SK-N-SH (cell line): Measurements from ENCODE around the gene TTC27. TPM values are rescaled to one million over a fixed set of nuclear protein-coding genes. Genes with fewer than 3 reads are reported as not detected.

Experiments
- CTCF ChIA-PET: fragments of 300-600, 350-600 bp; formaldehyde crosslinking; extraction: SDS; loops from one replicate; lab custom pipeline; 2021; lab: Yijun Ruan, JAX
- POLR2A ChIA-PET: fragments of 350-600 bp; sonication (Branson Sonifier 250); formaldehyde crosslinking; extraction: SDS; loops from one replicate; lab custom pipeline; 2020; ENCODE audit warnings: antibody characterized with exemption, inconsistent platforms; lab: Yijun Ruan, JAX
- DNase-seq: peaks from one replicate; pipeline ENCODE4 v3.0.0; 2012
- H2AFZ ChIP-seq: fragments of 200-600 bp; sonication (generic); 2 replicates; pipeline ENCODE4 v1.8.1; 2016; ENCODE audit warnings: antibody characterized with exemption, mild to moderate bottlenecking, low read depth
- H3F3A ChIP-seq: fragments of 200-600 bp; sonication (generic); replicated peaks from 2 replicates; pipeline ENCODE3; 2016; ENCODE audit warnings: antibody characterized with exemption, mild to moderate bottlenecking; ENCODE audit not compliant: insufficient read depth
- H3K27ac ChIP-seq, 2 experiments: fragments of 200-500 bp in 1 of 2; fragments of 200-600 bp in 1 of 2; sonication (Bioruptor generic) in 1 of 2; sonication (generic), shearing (Covaris generic) in 1 of 2; 2 replicates each; pipeline versions ENCODE4 v1.5.1 to v1.6.1; 2014 to 2016; ENCODE audit warnings: low read depth in 2 of 2, inconsistent platforms in 1 of 2, low read length in 1 of 2, mild to moderate bottlenecking in 1 of 2, mixed read lengths in 1 of 2
- H3K27me3 ChIP-seq: fragments of 200-600 bp; sonication (generic), shearing (Covaris generic); 2 replicates; pipeline ENCODE4 v1.6.1; 2016; ENCODE audit warnings: mixed run types; ENCODE audit not compliant: insufficient read depth
- H3K36me3 ChIP-seq, 2 experiments: fragments of 200-500 bp in 1 of 2; fragments of 200-600 bp in 1 of 2; sonication (Bioruptor generic) in 1 of 2; sonication (generic) in 1 of 2; replicated peaks in 1 of 2; 2 replicates each; pipeline versions ENCODE3 to v1.5.1; 2014 to 2016; ENCODE audit warnings: low read length in 1 of 2, mild to moderate bottlenecking in 1 of 2; ENCODE audit not compliant: insufficient read depth in 2 of 2, control insufficient read depth in 1 of 2
- H3K4me1 ChIP-seq, 2 experiments: fragments of 200-500 bp in 1 of 2; fragments of 200-600 bp in 1 of 2; sonication (Bioruptor generic) in 1 of 2; sonication (generic), shearing (Covaris generic) in 1 of 2; 2 replicates each; pipeline versions ENCODE4 v1.5.1 to v1.6.1; 2014 to 2016; ENCODE audit warnings: low read depth in 1 of 2, low read length in 1 of 2, mixed run types in 1 of 2; ENCODE audit not compliant: insufficient read depth in 2 of 2, control insufficient read depth in 1 of 2
- H3K4me2 ChIP-seq: fragments of 200-600 bp; sonication (generic), shearing (Covaris generic); 2 replicates; pipeline ENCODE4 v1.6.1; 2017; ENCODE audit warnings: mixed run types
- H3K4me3 ChIP-seq, 2 experiments: fragments of 200-500 bp in 1 of 2; fragments of 200-600 bp in 1 of 2; sonication (Bioruptor generic) in 1 of 2; sonication (generic), shearing (Covaris generic) in 1 of 2; 2 replicates each; pipeline versions ENCODE4 v1.5.1 to v1.8.1; 2014 to 2016; ENCODE audit warnings: low read depth in 2 of 2, inconsistent platforms in 1 of 2, low read length in 1 of 2, mild to moderate bottlenecking in 1 of 2, mixed read lengths in 1 of 2, moderate library complexity in 1 of 2
- H3K79me2 ChIP-seq: fragments of 200-600 bp; sonication (generic); 2 replicates; pipeline ENCODE4 v1.8.1; 2017; ENCODE audit warnings: mild to moderate bottlenecking; ENCODE audit not compliant: insufficient read depth
- H3K9ac ChIP-seq: fragments of 200-600 bp; sonication (generic); 2 replicates; pipeline ENCODE4 v1.6.1; 2017; ENCODE audit warnings: mixed run types
- H3K9me2 ChIP-seq: fragments of 200-600 bp; sonication (generic); 2 replicates; pipeline ENCODE4 v1.6.1; 2017; ENCODE audit warnings: mixed run types
- H3K9me3 ChIP-seq: fragments of 200-600 bp; sonication (generic); 2 replicates; pipeline ENCODE4 v1.6.1; 2017; ENCODE audit warnings: mixed run types, mild to moderate bottlenecking, moderate library complexity
- H4K20me1 ChIP-seq: fragments of 200-600 bp; sonication (generic); 2 replicates; pipeline ENCODE4 v1.6.1; 2017; ENCODE audit warnings: mild to moderate bottlenecking, mixed run types; ENCODE audit not compliant: insufficient read depth
- EZH2phosphoT487 ChIP-seq: fragments of 200-600 bp; sonication (generic); IDR thresholded peaks from 2 replicates; pipeline ENCODE4 v1.6.1; 2017; ENCODE audit warnings: low read depth, mixed run types, mild to moderate bottlenecking, antibody characterized with exemption, moderate library complexity, borderline replicate concordance
- GABPA ChIP-seq: IDR thresholded peaks from 2 replicates; pipeline ENCODE4 v1.4.0; 2012; ENCODE audit warnings: low read depth, mild to moderate bottlenecking
- NFIC ChIP-seq: IDR thresholded peaks from 2 replicates; pipeline ENCODE4 v1.4.0; 2012; ENCODE audit warnings: borderline replicate concordance
- POLR2AphosphoS5 ChIP-seq: IDR thresholded peaks from 2 replicates; pipeline ENCODE4 v1.6.1; 2012; ENCODE audit warnings: low read depth, low read length
- RAD21 ChIP-seq: IDR thresholded peaks from 2 replicates; pipeline ENCODE4 v1.6.1; 2012; ENCODE audit warnings: mild to moderate bottlenecking, low read length
- RCOR1 ChIP-seq: fragments of 150-350 bp; IDR thresholded peaks from 2 replicates; pipeline ENCODE4 v1.6.1; 2017; ENCODE audit warnings: antibody characterized with exemption, low read length
- RXRA ChIP-seq: IDR thresholded peaks from 2 replicates; pipeline ENCODE4 v1.4.0; 2012; ENCODE audit warnings: low read depth, mild to moderate bottlenecking, borderline replicate concordance
- SIN3A ChIP-seq: IDR thresholded peaks from 2 replicates; pipeline ENCODE4 v1.6.1; 2012; ENCODE audit warnings: low read depth, mild to moderate bottlenecking, low read length, moderate library complexity, borderline replicate concordance
- TAF1 ChIP-seq: IDR thresholded peaks from 2 replicates; pipeline ENCODE4 v1.6.1; 2012; ENCODE audit warnings: low read depth, mild to moderate bottlenecking, low read length, moderate library complexity, borderline replicate concordance
- TCF12 ChIP-seq: IDR thresholded peaks from 2 replicates; pipeline ENCODE4 v1.4.0; 2012
- TEAD4 ChIP-seq: IDR thresholded peaks from 2 replicates; pipeline ENCODE4 v1.4.0; 2012; ENCODE audit warnings: mild to moderate bottlenecking, borderline replicate concordance; ENCODE audit not compliant: insufficient read depth
- YY1 ChIP-seq: IDR thresholded peaks from 2 replicates; pipeline ENCODE4 v1.4.0; 2012; ENCODE audit warnings: low read depth, mild to moderate bottlenecking
- whole genome bisulfite sequencing: methylation state at CpG from one replicate; pipeline ENCODE4 v1.1.6; 2017; ENCODE audit warnings: low lambda C conversion rate; 5-methylcytosine and 5-hydroxymethylcytosine counted together
- polyA plus RNA-seq, 3 experiments: library from polyadenylated mRNA; depleted of rRNA; stranded (reverse); fragments of >200 nt; gene quantifications; 2 replicates each; pipeline ENCODE4 v1.2.3, GENCODE V29; 2012
- TF ChIP-seq, protein P1 (sequence below): IDR thresholded peaks from 2 replicates; pipeline ENCODE4; 2012
- TF ChIP-seq, protein P2 (sequence below): IDR thresholded peaks from 2 replicates; pipeline ENCODE4 v1.6.1; 2012; ENCODE audit warnings: mild to moderate bottlenecking, low read depth, low read length, moderate library complexity
- TF ChIP-seq, protein P3 (sequence below): IDR thresholded peaks from 2 replicates; pipeline ENCODE4 v1.4.0; 2012; ENCODE audit warnings: low read depth, borderline replicate concordance
- TF ChIP-seq, protein P4 (sequence below): IDR thresholded peaks from 2 replicates; pipeline ENCODE4 v1.4.0; 2012; ENCODE audit warnings: low read depth
- TF ChIP-seq, protein P5 (sequence below): IDR thresholded peaks from 2 replicates; pipeline ENCODE4 v1.4.0; 2012; ENCODE audit warnings: low read depth, borderline replicate concordance

Gene TTC27
- polyA plus RNA-seq, 1 of the 3 experiments (the other 2 are of a cell fraction) = 14.4 TPM

DNA sequence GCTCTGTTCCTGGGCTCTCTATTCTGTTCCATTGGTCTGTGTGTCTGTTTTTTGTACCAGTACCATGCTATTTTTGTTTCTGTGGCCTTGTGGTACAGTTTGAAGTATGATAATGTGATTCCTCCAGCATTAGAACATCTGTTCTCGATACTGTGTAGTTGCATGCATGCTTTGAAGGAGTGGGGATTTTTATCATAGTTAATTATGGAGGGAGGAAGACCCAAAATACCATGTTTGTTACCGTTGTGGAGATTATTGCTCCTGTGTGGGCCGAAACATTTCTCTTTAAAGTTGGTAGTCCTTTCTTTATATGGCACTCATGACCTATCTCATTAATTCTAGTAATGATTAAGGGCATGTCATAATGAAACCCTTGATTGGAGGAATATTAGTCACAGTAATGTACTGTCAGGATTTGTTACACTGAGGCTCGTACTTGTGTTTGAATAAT lies 87.6 kb downstream of the TTC27 start:
- Histone ChIP-seq H3K4me1 (peaks cover 0 to 26% of the 10 kb centered on the region in 2 experiments; a peak in 3 of 4 replicates), H3K9me3 (no peaks in the 10 kb centered on the region), H3K9me2 (no peaks in the 10 kb centered on the region), H3F3A (peaks cover 25% of the 10 kb centered on the region), H2AFZ (no peak overlapping the region), H3K79me2 (no peaks in the 10 kb centered on the region), H3K27me3 (no peaks in the 10 kb centered on the region), H3K4me2 (no peak overlapping the region), H3K4me3 (no peak overlapping the region), H4K20me1 (no peaks in the 10 kb centered on the region), H3K36me3 (no peaks in the 10 kb centered on the region), H3K27ac (peak overlapping the region; percentile 5 to 6; a peak in 2 of 4 replicates), H3K9ac (no peak overlapping the region)
- no peak for DNase-seq
- TF ChIP-seq, protein P1, sequence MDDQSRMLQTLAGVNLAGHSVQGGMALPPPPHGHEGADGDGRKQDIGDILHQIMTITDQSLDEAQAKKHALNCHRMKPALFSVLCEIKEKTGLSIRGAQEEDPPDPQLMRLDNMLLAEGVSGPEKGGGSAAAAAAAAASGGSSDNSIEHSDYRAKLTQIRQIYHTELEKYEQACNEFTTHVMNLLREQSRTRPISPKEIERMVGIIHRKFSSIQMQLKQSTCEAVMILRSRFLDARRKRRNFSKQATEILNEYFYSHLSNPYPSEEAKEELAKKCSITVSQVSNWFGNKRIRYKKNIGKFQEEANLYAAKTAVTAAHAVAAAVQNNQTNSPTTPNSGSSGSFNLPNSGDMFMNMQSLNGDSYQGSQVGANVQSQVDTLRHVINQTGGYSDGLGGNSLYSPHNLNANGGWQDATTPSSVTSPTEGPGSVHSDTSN = no peak; the same call in 1 of the 2 replicates
- TF ChIP-seq RAD21 (no peak), RCOR1 (no peak), YY1 (no peak), RXRA (no peak), EZH2phosphoT487 (no peak), GABPA (no peak), TCF12 (peak; percentile 44; the same call in 1 of the 2 replicates), SIN3A (no peak), POLR2AphosphoS5 (no peak), TAF1 (no peak), TEAD4 (no peak), NFIC (no peak)
- TF ChIP-seq, protein P2, sequence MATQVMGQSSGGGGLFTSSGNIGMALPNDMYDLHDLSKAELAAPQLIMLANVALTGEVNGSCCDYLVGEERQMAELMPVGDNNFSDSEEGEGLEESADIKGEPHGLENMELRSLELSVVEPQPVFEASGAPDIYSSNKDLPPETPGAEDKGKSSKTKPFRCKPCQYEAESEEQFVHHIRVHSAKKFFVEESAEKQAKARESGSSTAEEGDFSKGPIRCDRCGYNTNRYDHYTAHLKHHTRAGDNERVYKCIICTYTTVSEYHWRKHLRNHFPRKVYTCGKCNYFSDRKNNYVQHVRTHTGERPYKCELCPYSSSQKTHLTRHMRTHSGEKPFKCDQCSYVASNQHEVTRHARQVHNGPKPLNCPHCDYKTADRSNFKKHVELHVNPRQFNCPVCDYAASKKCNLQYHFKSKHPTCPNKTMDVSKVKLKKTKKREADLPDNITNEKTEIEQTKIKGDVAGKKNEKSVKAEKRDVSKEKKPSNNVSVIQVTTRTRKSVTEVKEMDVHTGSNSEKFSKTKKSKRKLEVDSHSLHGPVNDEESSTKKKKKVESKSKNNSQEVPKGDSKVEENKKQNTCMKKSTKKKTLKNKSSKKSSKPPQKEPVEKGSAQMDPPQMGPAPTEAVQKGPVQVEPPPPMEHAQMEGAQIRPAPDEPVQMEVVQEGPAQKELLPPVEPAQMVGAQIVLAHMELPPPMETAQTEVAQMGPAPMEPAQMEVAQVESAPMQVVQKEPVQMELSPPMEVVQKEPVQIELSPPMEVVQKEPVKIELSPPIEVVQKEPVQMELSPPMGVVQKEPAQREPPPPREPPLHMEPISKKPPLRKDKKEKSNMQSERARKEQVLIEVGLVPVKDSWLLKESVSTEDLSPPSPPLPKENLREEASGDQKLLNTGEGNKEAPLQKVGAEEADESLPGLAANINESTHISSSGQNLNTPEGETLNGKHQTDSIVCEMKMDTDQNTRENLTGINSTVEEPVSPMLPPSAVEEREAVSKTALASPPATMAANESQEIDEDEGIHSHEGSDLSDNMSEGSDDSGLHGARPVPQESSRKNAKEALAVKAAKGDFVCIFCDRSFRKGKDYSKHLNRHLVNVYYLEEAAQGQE = no peak
- TF ChIP-seq, protein P3, sequence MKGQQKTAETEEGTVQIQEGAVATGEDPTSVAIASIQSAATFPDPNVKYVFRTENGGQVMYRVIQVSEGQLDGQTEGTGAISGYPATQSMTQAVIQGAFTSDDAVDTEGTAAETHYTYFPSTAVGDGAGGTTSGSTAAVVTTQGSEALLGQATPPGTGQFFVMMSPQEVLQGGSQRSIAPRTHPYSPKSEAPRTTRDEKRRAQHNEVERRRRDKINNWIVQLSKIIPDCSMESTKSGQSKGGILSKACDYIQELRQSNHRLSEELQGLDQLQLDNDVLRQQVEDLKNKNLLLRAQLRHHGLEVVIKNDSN = no peak
- TF ChIP-seq, protein P4, sequence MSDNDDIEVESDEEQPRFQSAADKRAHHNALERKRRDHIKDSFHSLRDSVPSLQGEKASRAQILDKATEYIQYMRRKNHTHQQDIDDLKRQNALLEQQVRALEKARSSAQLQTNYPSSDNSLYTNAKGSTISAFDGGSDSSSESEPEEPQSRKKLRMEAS = 0 out of 2 replicates have a peak, but pooled peaks have one; percentile 19
- TF ChIP-seq, protein P5, sequence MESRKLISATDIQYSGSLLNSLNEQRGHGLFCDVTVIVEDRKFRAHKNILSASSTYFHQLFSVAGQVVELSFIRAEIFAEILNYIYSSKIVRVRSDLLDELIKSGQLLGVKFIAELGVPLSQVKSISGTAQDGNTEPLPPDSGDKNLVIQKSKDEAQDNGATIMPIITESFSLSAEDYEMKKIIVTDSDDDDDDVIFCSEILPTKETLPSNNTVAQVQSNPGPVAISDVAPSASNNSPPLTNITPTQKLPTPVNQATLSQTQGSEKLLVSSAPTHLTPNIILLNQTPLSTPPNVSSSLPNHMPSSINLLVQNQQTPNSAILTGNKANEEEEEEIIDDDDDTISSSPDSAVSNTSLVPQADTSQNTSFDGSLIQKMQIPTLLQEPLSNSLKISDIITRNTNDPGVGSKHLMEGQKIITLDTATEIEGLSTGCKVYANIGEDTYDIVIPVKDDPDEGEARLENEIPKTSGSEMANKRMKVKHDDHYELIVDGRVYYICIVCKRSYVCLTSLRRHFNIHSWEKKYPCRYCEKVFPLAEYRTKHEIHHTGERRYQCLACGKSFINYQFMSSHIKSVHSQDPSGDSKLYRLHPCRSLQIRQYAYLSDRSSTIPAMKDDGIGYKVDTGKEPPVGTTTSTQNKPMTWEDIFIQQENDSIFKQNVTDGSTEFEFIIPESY = no peak
- 68% methylated on average over 4 of the region's 4 CpGs for WGBS
- ChIA-PET CTCF (interaction anchor here (1.0 kb wide), 1 partner anchor 16 kb away, joined by 3 read pairs; no protein-coding TSS in a partner anchor), POLR2A (no interaction called here)
